Measurements from ENCODE around the gene RNF123. TPM values are rescaled to one million over a fixed set of nuclear protein-coding genes. Genes with fewer than 3 reads are reported as not detected.

RNF123 gene
- total and polyA plus RNA-seq, 4 donors = 22.2 to 45.0 (median 23.1) TPM

DNA sequence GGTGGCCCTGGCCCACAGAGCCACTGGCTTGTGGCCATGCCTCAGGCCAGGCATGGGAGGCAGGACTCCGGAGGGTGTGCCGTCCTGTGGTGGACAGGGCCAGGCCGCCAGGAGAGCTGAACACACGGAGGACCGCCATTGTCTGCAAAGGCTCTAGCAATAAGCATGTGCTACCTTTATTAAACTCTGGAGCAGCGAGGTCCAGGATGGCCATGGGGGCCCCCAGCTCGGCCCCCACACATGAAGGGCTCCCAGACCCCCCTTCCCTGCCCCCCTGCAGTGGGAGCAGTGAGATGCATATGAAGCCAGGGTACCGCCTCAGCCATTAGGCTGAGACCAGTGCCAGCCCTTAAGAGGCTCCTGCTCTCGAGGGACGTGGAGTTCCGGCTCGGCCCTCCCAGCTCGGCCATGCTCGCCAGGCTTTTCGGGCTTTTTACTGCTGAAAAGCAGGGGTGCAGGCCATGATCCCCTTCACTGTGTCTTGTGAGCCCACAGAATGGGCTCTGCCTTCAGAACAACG is 27.4 kb downstream of the RNF123 start:
- Histone ChIP-seq H3K9me3 (ENCODE audit: control insufficient read depth in 4 of 4, insufficient read depth in 3 of 4, low read length in 3 of 4) (no peaks in the 10 kb centered on the region), H3K4me3 (no peak overlapping the region), H3K27ac (ENCODE audit: low read depth in 1 of 2, low read length in 1 of 2) (no peak overlapping the region), H3K27me3 (ENCODE audit: control insufficient read depth in 3 of 3, insufficient read depth in 3 of 3, low read length in 2 of 3) (no peaks in the 10 kb centered on the region), H3K9ac (ENCODE audit: insufficient read depth in 1 of 2, low read length in 2 of 2) (no peak overlapping the region), H3K36me3 (ENCODE audit: control insufficient read depth in 4 of 4, insufficient read depth in 4 of 4, low read length in 4 of 4) (peaks cover 0 to 21% (median 14%) of the 10 kb centered on the region in 4 donors), H3K4me1 (ENCODE audit: control insufficient read depth in 5 of 5, insufficient read depth in 5 of 5, low read length in 5 of 5) (peaks cover 0 to 16% (median 4%) of the 10 kb centered on the region in 5 donors)
- DNase-seq (no peak), ATAC-seq (ENCODE audit: insufficient read depth, low FRiP score) (no peak)
- TF ChIP-seq, protein P1, sequence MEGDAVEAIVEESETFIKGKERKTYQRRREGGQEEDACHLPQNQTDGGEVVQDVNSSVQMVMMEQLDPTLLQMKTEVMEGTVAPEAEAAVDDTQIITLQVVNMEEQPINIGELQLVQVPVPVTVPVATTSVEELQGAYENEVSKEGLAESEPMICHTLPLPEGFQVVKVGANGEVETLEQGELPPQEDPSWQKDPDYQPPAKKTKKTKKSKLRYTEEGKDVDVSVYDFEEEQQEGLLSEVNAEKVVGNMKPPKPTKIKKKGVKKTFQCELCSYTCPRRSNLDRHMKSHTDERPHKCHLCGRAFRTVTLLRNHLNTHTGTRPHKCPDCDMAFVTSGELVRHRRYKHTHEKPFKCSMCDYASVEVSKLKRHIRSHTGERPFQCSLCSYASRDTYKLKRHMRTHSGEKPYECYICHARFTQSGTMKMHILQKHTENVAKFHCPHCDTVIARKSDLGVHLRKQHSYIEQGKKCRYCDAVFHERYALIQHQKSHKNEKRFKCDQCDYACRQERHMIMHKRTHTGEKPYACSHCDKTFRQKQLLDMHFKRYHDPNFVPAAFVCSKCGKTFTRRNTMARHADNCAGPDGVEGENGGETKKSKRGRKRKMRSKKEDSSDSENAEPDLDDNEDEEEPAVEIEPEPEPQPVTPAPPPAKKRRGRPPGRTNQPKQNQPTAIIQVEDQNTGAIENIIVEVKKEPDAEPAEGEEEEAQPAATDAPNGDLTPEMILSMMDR (IDR thresholded peaks at IDR 0.05; ENCODE audit: control extremely low read depth, extremely low read depth) = no peak
- 95 to 96% methylated on average over 16 of the region's 16 CpGs for WGBS, 2 donors

DNA sequence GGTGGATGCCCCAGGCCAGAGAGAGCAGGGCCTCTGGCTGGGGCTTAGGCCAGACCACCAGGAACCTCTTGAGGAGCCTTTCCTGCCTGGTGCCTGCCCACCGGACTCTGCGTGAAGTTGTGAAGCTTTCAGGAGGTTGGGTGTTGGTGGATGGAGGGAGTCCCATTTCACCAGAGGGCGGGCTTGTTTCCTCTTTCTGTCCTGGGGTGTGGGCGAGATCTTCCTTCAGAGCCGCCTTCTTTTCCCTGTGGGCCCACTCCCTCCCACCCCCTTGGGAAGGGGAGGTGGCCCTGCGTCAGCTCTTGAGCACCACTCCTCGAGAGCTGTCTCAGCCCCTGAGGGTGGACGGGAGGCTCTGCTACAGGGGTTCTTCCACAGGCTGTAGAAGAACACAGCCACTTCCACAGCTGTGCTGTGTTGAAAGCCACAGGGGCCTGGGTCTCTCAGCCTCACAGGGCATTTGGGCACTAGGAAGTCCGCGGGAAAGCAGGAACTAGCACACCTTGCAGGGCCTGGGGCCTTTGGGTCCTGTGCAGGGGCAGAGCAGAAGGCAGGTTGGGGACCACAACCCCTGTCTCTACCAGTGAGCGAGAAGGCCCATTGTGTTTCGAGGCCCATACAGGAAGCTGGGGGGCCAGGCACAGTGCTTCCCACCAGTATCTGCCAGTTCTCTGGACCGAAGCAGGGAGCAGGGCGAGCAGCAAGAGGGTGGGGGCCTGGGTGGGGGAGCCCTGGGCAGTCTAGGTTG is 28.0 kb downstream of the RNF123 start:
- WGBS, 2 donors = 89 to 91% methylated on average over 13 to 14 of the region's 14 CpGs
- ATAC-seq (ENCODE audit: insufficient read depth, low FRiP score) (no peak), DNase-seq (no peak)
- Histone ChIP-seq H3K9me3 (ENCODE audit: control insufficient read depth in 4 of 4, insufficient read depth in 3 of 4, low read length in 3 of 4) (no peaks in the 10 kb centered on the region), H3K9ac (ENCODE audit: insufficient read depth in 1 of 2, low read length in 2 of 2) (no peak overlapping the region), H3K27ac (ENCODE audit: low read depth in 1 of 2, low read length in 1 of 2) (no peak overlapping the region), H3K4me1 (ENCODE audit: control insufficient read depth in 5 of 5, insufficient read depth in 5 of 5, low read length in 5 of 5) (peaks cover 0 to 21% (median 4%) of the 10 kb centered on the region in 5 donors), H3K27me3 (ENCODE audit: control insufficient read depth in 3 of 3, insufficient read depth in 3 of 3, low read length in 2 of 3) (no peaks in the 10 kb centered on the region), H3K36me3 (ENCODE audit: control insufficient read depth in 4 of 4, insufficient read depth in 4 of 4, low read length in 4 of 4) (peaks cover 0 to 27% (median 17%) of the 10 kb centered on the region in 4 donors), H3K4me3 (no peak overlapping the region)
- TF ChIP-seq, protein P1 (IDR thresholded peaks at IDR 0.05; ENCODE audit: control extremely low read depth, extremely low read depth) = no peak

DNA sequence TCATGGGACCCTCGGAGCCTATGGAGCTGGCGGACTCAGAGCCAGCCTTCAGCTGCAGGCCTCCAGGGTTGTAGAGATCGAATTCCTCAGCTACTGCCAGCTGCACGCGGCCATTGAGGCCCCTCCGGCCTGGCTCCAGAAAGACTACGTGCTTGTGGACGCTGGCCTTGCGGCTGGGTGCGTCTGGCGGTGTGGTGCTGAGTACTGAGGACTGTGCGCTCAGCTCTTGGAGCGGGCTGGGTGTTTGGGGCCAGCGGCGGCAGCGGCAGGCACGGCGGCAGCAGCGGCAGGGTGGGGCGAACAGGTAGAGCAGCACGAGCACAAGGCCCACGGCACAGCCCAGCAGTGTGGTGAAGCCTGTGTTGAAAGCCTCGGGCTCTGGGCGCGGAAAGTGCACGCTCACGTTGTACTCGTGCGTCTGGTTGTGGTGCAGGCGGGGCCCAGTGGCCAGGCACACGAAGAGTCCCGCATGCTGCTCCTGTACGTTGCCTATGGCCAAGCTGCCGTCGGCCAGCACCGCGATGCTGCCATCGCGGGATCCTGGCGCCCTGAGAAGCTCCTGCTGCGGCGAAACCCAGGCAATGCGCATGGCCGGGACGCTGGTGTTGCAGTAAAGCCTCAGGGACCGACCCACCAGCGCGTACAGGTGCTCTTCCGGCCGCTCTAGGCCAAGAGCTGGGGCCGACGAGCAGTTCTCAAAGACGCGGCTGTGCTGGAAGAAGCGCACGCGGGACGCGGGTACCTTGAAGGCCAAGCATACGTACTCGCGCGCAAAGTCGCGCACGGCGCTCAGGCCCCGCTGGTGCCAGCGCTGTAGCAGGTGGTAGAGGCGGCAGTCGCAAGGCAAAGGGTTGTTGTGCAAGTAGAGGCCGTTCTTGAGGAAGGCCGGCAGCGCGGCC is 28.9 kb downstream of the RNF123 start:
- H3K9me3 ChIP-seq (ENCODE audit: control insufficient read depth in 4 of 4, insufficient read depth in 3 of 4, low read length in 3 of 4) = no peaks in the 10 kb centered on the region
- DNase-seq (peak in 1 of 3 donors; percentile 18), ATAC-seq (ENCODE audit: insufficient read depth, low FRiP score) (no peak)
- TF ChIP-seq, protein P1 (IDR thresholded peaks at IDR 0.05; ENCODE audit: control extremely low read depth, extremely low read depth) = no peak
- peaks cover 0 to 25% (median 11%) of the 10 kb centered on the region in 5 donors for H3K4me1 ChIP-seq (ENCODE audit: control insufficient read depth in 5 of 5, insufficient read depth in 5 of 5, low read length in 5 of 5)
- H3K4me3 ChIP-seq = no peak overlapping the region
- H3K27me3 ChIP-seq (ENCODE audit: control insufficient read depth in 3 of 3, insufficient read depth in 3 of 3, low read length in 2 of 3) = no peaks in the 10 kb centered on the region
- H3K27ac ChIP-seq (ENCODE audit: low read depth in 1 of 2, low read length in 1 of 2) = no peak overlapping the region
- 62 to 70% methylated on average over 69 to 75 of the region's 75 CpGs for WGBS, 2 donors
- peaks cover 0 to 31% (median 17%) of the 10 kb centered on the region in 4 donors for H3K36me3 ChIP-seq (ENCODE audit: control insufficient read depth in 4 of 4, insufficient read depth in 4 of 4, low read length in 4 of 4)
- H3K9ac ChIP-seq (ENCODE audit: insufficient read depth in 1 of 2, low read length in 2 of 2) = no peak overlapping the region
